ENCODE data around the gene PSMD12.

Gene PSMD12

GRCh38 chr17:67386965-67387551, 20.7 kb upstream of the PSMD12 start:
- DNase-seq (ENCODE audit: low read depth, low spot score), result no peak

GRCh38 chr17:67385122-67385988, 19.0 kb upstream of the PSMD12 start:
- DNase-seq (ENCODE audit: low read depth, low spot score), result no peak

GRCh38 chr17:67381929-67382257, 15.5 kb upstream of the PSMD12 start:
- no peak for DNase-seq (ENCODE audit: low read depth, low spot score)

GRCh38 chr17:67379251-67379630, 12.9 kb upstream of the PSMD12 start:
- no peak for DNase-seq (ENCODE audit: low read depth, low spot score)

DNA sequence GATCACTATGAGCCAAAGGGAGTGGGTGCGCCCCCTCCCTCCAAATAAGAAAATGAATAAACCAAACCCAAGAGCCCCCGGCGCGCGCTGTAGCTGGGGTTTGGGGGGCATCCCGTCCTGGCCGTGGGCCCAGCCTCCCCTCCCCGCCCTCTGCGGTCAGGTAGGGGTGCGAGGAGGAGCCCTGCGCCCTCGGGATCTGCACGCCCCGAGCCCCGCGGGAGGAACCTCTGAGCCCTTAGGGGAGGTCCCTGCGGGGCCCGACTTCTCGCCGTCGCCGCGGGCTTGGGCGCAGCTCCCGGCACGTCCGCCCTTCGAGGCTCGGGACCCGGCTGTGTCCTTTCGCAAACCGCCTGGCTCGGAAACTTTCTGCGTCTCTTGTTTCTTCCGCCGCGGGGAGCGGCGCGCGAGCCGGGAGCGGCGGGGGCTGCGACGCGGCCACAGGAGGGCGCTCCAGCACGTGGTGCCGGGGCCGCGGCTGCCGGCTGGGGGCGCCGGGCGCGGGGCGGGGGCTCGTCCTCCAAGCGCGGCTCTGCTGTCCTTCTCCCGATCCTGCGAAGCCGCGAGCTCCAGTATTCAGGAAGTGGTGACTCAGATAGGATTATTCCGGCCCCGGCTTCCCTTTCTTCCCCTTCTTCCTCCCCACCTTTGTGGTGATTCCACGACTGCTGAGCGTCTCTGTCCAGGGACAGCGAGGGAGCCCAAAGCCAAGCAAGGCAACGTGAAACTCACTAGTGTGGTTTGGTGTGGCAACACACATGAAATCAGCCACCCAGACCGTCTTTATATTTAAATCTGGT, 12.3 kb upstream of the PSMD12 start:
- DNase-seq (ENCODE audit: low read depth, low spot score), result no peak

- DNase-seq (ENCODE audit: low read depth, low spot score), result no peak
These were observed 11.4 kb upstream of the PSMD12 start for GRCh38 chr17:67377488-67378453.

- no peak for DNase-seq (ENCODE audit: low read depth, low spot score)
These were observed 10.5 kb upstream of the PSMD12 start, which contains the start of gene PITPNC1 for GRCh38 chr17:67376737-67377487. Gene PITPNC1 (plus strand): TSS chr17:67377281.

GRCh38 chr17:67376415-67376736, 10.0 kb upstream of the PSMD12 start:
- no peak for DNase-seq (ENCODE audit: low read depth, low spot score)

- no peak for DNase-seq (ENCODE audit: low read depth, low spot score)
These were observed 9.3 kb upstream of the PSMD12 start for GRCh38 chr17:67375716-67376115.

DNA sequence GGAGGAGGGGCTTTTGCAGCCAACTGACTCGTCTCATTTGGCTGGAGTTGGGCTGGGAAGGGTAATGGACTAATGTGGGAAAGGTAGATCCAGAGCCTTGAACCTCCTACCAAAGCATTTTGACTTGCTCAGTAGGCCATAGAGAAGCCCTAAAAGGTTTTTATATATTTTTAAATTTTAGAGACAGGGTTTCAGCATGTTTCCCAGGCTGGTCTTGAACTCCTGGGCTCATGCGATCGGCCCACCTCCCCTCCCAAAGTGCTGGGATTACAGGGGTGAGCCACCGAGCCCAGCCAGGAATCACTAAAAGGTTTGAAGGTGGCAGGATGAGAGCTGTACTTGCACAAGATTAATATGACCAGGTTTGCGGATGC, 8.7 kb upstream of the PSMD12 start:
- no peak for DNase-seq (ENCODE audit: low read depth, low spot score)

DNA sequence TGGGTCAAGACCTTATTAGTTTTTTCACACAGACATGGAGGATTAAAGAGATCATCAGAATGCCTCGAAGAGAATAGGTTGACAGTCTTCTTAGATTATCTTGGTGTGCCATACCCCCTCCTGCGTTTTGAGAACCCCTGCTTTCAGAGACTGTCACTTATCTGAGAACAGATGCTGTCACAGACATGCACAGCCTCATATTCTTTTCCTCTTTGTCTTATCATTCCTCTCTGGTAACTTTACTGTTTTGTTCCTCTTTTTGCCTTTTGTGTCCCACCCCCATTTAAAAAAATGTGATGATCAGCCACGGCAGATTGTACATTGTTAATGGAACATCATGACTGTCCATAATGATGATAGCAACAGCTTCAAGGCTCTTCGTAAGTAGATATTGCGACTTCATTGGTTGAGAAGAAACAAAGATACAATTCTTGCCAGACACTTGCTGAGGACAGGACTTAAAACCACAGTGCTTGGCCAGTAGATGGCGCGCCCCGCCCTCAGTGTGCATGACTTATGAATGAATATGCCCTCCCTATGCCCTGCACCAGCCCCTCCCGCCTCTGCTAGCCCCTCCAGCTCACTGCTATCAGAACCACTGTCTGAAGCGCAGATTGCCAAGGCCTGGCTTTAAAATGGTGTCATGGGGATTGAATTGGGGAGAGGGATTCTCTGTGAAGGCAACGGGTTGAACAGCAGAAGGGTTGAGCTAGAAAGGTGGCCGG, 8.1 kb upstream of the PSMD12 start:
- DNase-seq (ENCODE audit: low read depth, low spot score), result no peak

DNA sequence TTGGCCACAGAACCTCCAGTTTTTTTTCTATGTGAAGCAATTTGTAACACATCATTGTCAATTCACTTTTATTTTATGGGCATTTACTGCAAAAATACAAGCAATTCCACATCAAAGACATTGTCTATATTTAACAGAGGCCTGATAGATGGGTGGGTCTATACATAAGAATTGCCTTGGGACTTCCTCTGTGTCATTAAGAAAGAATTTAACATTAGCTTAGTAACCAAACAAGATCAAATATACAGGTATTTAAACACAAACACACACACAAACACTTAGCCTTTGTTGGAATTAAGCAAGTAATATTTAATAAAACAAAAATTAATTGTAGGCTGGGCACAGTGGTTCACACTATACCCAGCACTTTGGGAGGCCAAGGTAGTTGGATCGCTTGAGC, 6.4 kb upstream of the PSMD12 start:
- no peak for DNase-seq (ENCODE audit: low read depth, low spot score)

GRCh38 chr17:67369676-67370075, 3.3 kb upstream of the PSMD12 start:
- DNase-seq (ENCODE audit: low read depth, low spot score), result no peak

GRCh38 chr17:67365738-67366192, 612 bp downstream of the PSMD12 start:
- no peak for DNase-seq (ENCODE audit: low read depth, low spot score)

DNA sequence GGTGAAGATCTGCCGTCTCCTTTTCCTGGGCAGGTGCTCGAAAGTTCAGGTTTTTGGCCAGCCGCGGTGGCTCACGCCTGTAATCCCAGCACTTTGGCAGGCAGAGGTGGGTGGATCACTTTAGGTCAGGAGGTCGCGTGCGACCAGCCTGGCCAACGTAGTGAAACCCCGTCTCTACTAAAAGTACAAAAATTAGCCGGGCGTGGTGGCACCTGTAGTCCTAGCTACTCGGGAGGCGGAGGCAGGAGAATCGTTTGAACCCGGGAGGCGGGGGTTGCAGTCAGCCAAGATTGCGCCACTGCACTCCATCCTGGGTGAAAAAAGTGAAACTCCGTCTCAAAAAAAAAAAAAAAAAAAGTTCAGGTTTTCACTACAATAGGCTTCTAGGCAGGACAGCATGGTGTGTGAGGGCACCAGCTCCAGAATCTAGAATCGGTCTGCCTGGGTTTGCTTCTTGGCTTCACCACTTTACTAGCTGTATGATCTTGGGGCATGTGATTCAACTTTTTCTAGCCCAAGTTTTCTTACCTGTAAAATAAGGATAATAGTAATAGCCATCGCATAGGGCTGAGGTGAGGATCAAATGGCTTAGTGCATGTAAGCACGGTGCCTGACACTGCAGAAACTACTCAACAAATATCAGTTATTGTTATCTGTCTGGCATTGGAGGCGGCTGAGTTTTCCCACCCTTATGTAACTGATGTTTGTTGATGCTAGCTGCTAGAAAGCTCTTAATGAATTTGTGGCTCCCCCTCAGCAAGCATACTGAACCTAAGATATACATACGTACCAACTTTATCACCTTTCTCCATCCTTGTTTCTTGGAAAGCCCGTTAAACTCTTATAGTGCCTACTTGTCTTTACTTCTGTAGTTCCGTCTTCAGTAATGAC, 1.3 kb downstream of the PSMD12 start:
- DNase-seq (ENCODE audit: low read depth, low spot score), result no peak

- DNase-seq (ENCODE audit: low read depth, low spot score), result no peak
These were observed 4.2 kb downstream of the PSMD12 start for GRCh38 chr17:67362173-67362572.

- no peak for DNase-seq (ENCODE audit: low read depth, low spot score)
These were observed 5.5 kb downstream of the PSMD12 start for GRCh38 chr17:67360880-67361279.

DNA sequence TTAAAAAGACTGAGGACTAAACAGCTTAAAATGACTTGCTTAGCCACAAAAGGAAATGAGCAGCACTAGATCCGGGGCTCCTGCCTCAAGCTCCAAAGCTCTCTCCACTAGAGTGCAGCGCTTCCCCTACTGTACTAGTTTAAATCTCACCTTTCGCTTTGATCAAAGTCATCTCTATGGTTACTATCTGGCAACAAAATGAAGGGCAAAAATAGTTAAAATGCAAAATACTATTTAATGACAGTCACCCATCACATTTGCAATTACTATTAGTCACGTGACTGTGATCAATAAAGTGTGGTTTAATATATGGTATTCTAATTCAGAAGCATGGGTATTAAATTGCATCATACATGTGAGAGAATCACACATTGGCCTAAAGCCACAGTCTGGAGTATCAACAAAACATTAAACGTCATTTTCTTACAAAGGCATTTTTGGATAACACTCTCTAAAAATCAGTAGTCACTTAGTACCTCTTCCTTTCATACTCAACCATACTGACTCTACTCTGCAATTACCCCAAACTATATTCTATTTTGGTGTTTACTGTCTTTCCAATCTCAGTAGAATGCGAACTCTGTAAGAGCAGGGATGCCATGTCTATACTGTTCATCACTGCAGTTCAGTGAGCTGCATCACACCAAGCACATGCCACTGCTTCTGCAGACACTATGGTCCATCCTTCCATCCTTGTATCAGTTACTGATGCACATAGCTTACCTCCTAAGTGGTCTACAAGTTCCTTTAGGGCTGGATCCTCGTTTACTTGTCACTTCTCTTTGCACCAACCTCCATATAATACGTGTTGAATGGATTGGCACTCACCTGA, 6.2 kb downstream of the PSMD12 start:
- DNase-seq (ENCODE audit: low read depth, low spot score), result no peak
